ENCODE measurements around the gene MEMO1.

Gene MEMO1

DNA sequence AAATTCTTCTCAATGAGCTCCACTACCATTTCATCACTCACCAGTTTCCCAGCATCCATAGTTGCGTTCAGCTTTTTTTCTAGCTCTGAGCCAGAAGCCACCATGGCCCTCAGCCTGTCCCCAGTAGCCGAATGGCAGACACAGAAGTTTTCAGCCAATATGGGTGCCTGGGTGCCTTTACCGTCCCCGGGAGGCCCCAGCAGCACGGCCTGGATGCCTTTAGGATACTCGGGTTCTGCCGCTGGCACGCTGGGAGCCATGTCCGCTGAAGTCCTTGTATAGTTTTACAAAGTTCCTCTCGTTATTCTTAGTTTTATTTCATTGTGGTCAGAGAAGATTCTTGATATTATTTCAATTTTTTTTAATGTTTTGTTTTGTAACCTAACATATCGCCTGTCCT, 187.2 kb downstream of the MEMO1 start:
- no peak for DNase-seq (ENCODE audit: low read depth)

- no peak for DNase-seq (ENCODE audit: low read depth)
Observed at GRCh38 chr2:31822587-31822986, 188.2 kb downstream of the MEMO1 start.
